22Rv1 (cell line): ENCODE measurements around the gene PNPLA7.
"Not testable (repeated sequence)": the region's sequence is repeated elsewhere in the genome, so short reads cannot be mapped to it uniquely, and the experiment has no call there.

ENCODE experiments used
- ZFX ChIP-seq: fragments of 450-650 bp; IDR thresholded peaks from 2 replicates; pipeline ENCODE4 v1.6.1; 2017; ENCODE audit warnings: antibody characterized with exemption, borderline replicate concordance
- TF ChIP-seq, protein P1 (sequence below): fragments of 450-650 bp; IDR thresholded peaks from 2 replicates; pipeline ENCODE4 v1.5.1; 2017; ENCODE audit warnings: mild to moderate bottlenecking

DNA sequence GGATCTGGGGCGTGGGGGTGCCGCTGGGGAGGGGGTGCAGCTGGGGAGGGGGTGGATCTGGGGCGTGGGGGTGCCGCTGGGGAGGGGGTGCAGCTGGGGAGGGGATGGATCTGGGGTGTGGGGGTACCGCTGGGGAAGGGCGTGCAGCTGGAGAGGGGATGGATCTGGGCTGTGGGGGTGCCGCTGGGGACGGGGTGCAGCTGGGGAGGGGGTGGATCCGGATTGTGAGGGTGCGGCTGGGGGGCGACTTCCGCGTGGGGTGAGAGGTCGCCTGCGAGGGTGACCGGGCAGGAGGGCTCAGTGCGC lies 709 bp upstream of the PNPLA7 start:
- TF ChIP-seq, protein P1, sequence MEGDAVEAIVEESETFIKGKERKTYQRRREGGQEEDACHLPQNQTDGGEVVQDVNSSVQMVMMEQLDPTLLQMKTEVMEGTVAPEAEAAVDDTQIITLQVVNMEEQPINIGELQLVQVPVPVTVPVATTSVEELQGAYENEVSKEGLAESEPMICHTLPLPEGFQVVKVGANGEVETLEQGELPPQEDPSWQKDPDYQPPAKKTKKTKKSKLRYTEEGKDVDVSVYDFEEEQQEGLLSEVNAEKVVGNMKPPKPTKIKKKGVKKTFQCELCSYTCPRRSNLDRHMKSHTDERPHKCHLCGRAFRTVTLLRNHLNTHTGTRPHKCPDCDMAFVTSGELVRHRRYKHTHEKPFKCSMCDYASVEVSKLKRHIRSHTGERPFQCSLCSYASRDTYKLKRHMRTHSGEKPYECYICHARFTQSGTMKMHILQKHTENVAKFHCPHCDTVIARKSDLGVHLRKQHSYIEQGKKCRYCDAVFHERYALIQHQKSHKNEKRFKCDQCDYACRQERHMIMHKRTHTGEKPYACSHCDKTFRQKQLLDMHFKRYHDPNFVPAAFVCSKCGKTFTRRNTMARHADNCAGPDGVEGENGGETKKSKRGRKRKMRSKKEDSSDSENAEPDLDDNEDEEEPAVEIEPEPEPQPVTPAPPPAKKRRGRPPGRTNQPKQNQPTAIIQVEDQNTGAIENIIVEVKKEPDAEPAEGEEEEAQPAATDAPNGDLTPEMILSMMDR: not testable (repeated sequence)
- not testable (repeated sequence) for TF ChIP-seq ZFX
